Mesenchymal stem cell (in vitro differentiated cells and primary cell): ENCODE results near the gene OR14C36.

Source experiments
- DNase-seq: peaks from one replicate; pipeline ENCODE4 v3.0.0-alpha.2; 2013
- H2AFZ ChIP-seq: one replicate; pipeline ENCODE4 v1.6.1; 2013; ENCODE audit warnings: low read depth, mild to moderate bottlenecking, control low read depth, inconsistent platforms, low read length, moderate library complexity
- H2AK5ac ChIP-seq: 2 replicates; pipeline ENCODE4 v1.6.1; 2013; ENCODE audit warnings: low read length, moderate library complexity, mild to moderate bottlenecking, inconsistent platforms; ENCODE audit not compliant: severe bottlenecking
- H2BK120ac ChIP-seq: one replicate; pipeline ENCODE4 v1.6.1; 2013; ENCODE audit warnings: low read depth, mild to moderate bottlenecking, inconsistent platforms, low read length, moderate library complexity
- H2BK12ac ChIP-seq, 2 experiments: one replicate each; pipeline ENCODE4 v1.6.1; 2013; ENCODE audit warnings: inconsistent platforms in 2 of 2, low read length in 2 of 2, mild to moderate bottlenecking in 2 of 2, moderate library complexity in 2 of 2, control low read depth in 1 of 2
- H2BK15ac ChIP-seq: one replicate; pipeline ENCODE4 v1.6.1; 2013; ENCODE audit warnings: mild to moderate bottlenecking, low read depth, inconsistent platforms; ENCODE audit not compliant: poor library complexity, severe bottlenecking
- H2BK5ac ChIP-seq: 2 replicates; pipeline ENCODE4 v1.6.1; 2013; ENCODE audit warnings: low read depth, mild to moderate bottlenecking, low read length, control low read depth, inconsistent platforms; ENCODE audit not compliant: poor library complexity, severe bottlenecking
- H3K14ac ChIP-seq, 2 experiments: one replicate each; pipeline ENCODE4 v1.6.1; 2013; ENCODE audit warnings: inconsistent platforms in 2 of 2, low read length in 2 of 2, control low read depth in 1 of 2, mild to moderate bottlenecking in 1 of 2, moderate library complexity in 1 of 2
- H3K18ac ChIP-seq, 2 experiments: one replicate each; pipeline ENCODE4 v1.6.1; 2013; ENCODE audit warnings: inconsistent platforms in 2 of 2, low read length in 2 of 2, control low read depth in 1 of 2, low read depth in 1 of 2, mild to moderate bottlenecking in 1 of 2
- H3K23ac ChIP-seq, 2 experiments: one replicate each; pipeline ENCODE4 v1.6.1; 2013; ENCODE audit warnings: inconsistent platforms in 2 of 2, low read length in 2 of 2, mild to moderate bottlenecking in 2 of 2, moderate library complexity in 2 of 2, control low read depth in 1 of 2
- H3K27ac ChIP-seq: 2 replicates; pipeline ENCODE4 v1.5.1; 2013; ENCODE audit warnings: mild to moderate bottlenecking, moderate library complexity, low read length, control low read depth, inconsistent platforms; ENCODE audit not compliant: poor library complexity, severe bottlenecking
- H3K27me3 ChIP-seq, 2 experiments: 2 replicates each; pipeline versions ENCODE4 v1.6.1 to v1.7.0; 2013; ENCODE audit warnings: low read length in 2 of 2, mild to moderate bottlenecking in 2 of 2, moderate library complexity in 2 of 2, control low read depth in 1 of 2, inconsistent platforms in 1 of 2; ENCODE audit not compliant: control insufficient read depth in 1 of 2, insufficient read depth in 1 of 2
- H3K36me3 ChIP-seq, 2 experiments: 2 replicates each; pipeline versions ENCODE4 v1.6.1 to v1.7.0; 2013; ENCODE audit warnings: low read length in 2 of 2, control low read depth in 1 of 2, inconsistent platforms in 1 of 2, low read depth in 1 of 2, mild to moderate bottlenecking in 1 of 2; ENCODE audit not compliant: insufficient read depth in 2 of 2, control insufficient read depth in 1 of 2
- H3K4ac ChIP-seq, 2 experiments: one replicate each; pipeline ENCODE4 v1.6.1; 2013; ENCODE audit warnings: inconsistent platforms in 2 of 2, low read length in 2 of 2, mild to moderate bottlenecking in 2 of 2, moderate library complexity in 2 of 2, control low read depth in 1 of 2, low read depth in 1 of 2
- H3K4me1 ChIP-seq: 2 replicates; pipeline ENCODE4 v1.6.1; 2013; ENCODE audit warnings: low read depth, low read length, control low read depth; ENCODE audit not compliant: control insufficient read depth, insufficient read depth
- H3K4me2 ChIP-seq: 2 replicates; pipeline ENCODE4 v1.6.1; 2013; ENCODE audit warnings: low read length, mild to moderate bottlenecking, inconsistent platforms; ENCODE audit not compliant: poor library complexity, severe bottlenecking
- H3K4me3 ChIP-seq, 2 experiments: 2 replicates each; pipeline versions ENCODE4 v1.5.1 to v1.7.0; 2013; ENCODE audit warnings: low read length in 2 of 2, mild to moderate bottlenecking in 2 of 2, control low read depth in 1 of 2, low read depth in 1 of 2; ENCODE audit not compliant: insufficient read depth in 1 of 2
- H3K79me1 ChIP-seq: replicated peaks from 2 replicates; pipeline ENCODE4 v1.6.1; 2013; ENCODE audit warnings: mild to moderate bottlenecking, control low read depth, low read length, inconsistent platforms; ENCODE audit not compliant: poor library complexity, severe bottlenecking
- H3K9ac ChIP-seq: 2 replicates; pipeline ENCODE4 v1.7.0; 2013; ENCODE audit warnings: mild to moderate bottlenecking, low read length, moderate library complexity
- H3K9me3 ChIP-seq: 2 replicates; pipeline ENCODE4 v1.7.0; 2013; ENCODE audit warnings: mild to moderate bottlenecking, low read length; ENCODE audit not compliant: control insufficient read depth
- H4K8ac ChIP-seq: one replicate; pipeline ENCODE4 v1.6.1; 2013; ENCODE audit warnings: inconsistent platforms, mild to moderate bottlenecking, low read length, moderate library complexity
- H4K91ac ChIP-seq: one replicate; pipeline ENCODE4 v1.6.1; 2013; ENCODE audit warnings: mild to moderate bottlenecking, low read length, inconsistent platforms
- WGBS: methylation state at CpG from one replicate; pipeline ENCODE4 v1.1.7; 2013; ENCODE audit warnings: mixed read lengths; 5-methylcytosine and 5-hydroxymethylcytosine counted together

OR14C36 gene

GRCh38 chr1:248373761-248374160 lies 25.2 kb downstream of the OR14C36 start:
- H3K14ac ChIP-seq, result no peak overlapping the region
- H3K23ac ChIP-seq, result no peak overlapping the region
- no peak overlapping the region for H3K4me2 ChIP-seq
- H2BK120ac ChIP-seq, result no peak overlapping the region
- H2BK15ac ChIP-seq, result no peak overlapping the region
- 58% methylated on average over 4 of the region's 4 CpGs for whole genome bisulfite sequencing
- no peak overlapping the region for H3K4me3 ChIP-seq
- H3K4me1 ChIP-seq, result no peaks in the 10 kb centered on the region
- peaks cover 21% of the 10 kb centered on the region for H3K9me3 ChIP-seq
- DNase-seq, result no peak
- no peak overlapping the region for H3K4ac ChIP-seq
- no peak overlapping the region for H2AFZ ChIP-seq
- H2BK12ac ChIP-seq, result no peak overlapping the region
- H3K18ac ChIP-seq, result no peak overlapping the region
- no peak overlapping the region for H3K27ac ChIP-seq
- no peak overlapping the region for H4K91ac ChIP-seq
- H2BK5ac ChIP-seq, result no peak overlapping the region
- no peak overlapping the region for H3K9ac ChIP-seq
- H4K8ac ChIP-seq, result no peak overlapping the region
- no peaks in the 10 kb centered on the region for H3K27me3 ChIP-seq
- H2AK5ac ChIP-seq, result no peak overlapping the region
- H3K36me3 ChIP-seq, result no peaks in the 10 kb centered on the region
- H3K79me1 ChIP-seq, result no peaks in the 10 kb centered on the region

GRCh38 chr1:248375446-248375845 lies 26.9 kb downstream of the OR14C36 start, which contains the start of gene OR2T6:
Gene OR2T6 (plus strand): TSS chr1:248375746. CDS start chr1:248387609, 11,863 bp downstream.
- H3K4me3 ChIP-seq, result no peak within 1 kb of the TSS
- H4K8ac ChIP-seq, result no peak within 1 kb of the TSS
- H3K4me2 ChIP-seq, result no peak within 1 kb of the TSS
- H3K23ac ChIP-seq, result no peak within 1 kb of the TSS
- H2BK12ac ChIP-seq, result no peak within 1 kb of the TSS
- H3K4ac ChIP-seq, result no peak within 1 kb of the TSS
- H3K27me3 ChIP-seq, result no peaks in the 10 kb centered on the region
- no peak within 1 kb of the TSS for H3K27ac ChIP-seq
- DNase-seq, result no peak
- no peak within 1 kb of the TSS for H3K9ac ChIP-seq
- no peaks in the 10 kb centered on the region for H3K79me1 ChIP-seq
- H2BK5ac ChIP-seq, result no peak within 1 kb of the TSS
- H3K36me3 ChIP-seq, result no peaks in the 10 kb centered on the region
- no peak within 1 kb of the TSS for H3K14ac ChIP-seq
- H2AFZ ChIP-seq, result no peak within 1 kb of the TSS
- no peak within 1 kb of the TSS for H2AK5ac ChIP-seq
- no peak within 1 kb of the TSS for H2BK120ac ChIP-seq
- H3K18ac ChIP-seq, result no peak within 1 kb of the TSS
- no peaks in the 10 kb centered on the region for H3K4me1 ChIP-seq
- no peak within 1 kb of the TSS for H4K91ac ChIP-seq
- H2BK15ac ChIP-seq, result no peak within 1 kb of the TSS
- peaks cover 17% of the 10 kb centered on the region for H3K9me3 ChIP-seq

- no peak overlapping the region for H2BK15ac ChIP-seq
- no peaks in the 10 kb centered on the region for H3K36me3 ChIP-seq
- H3K9me3 ChIP-seq, result peaks cover 13% of the 10 kb centered on the region
- no peak overlapping the region for H2AK5ac ChIP-seq
- H3K18ac ChIP-seq, result no peak overlapping the region
- no peaks in the 10 kb centered on the region for H3K79me1 ChIP-seq
- no peak overlapping the region for H3K14ac ChIP-seq
- H3K4me3 ChIP-seq, result no peak overlapping the region
- no peak overlapping the region for H2BK120ac ChIP-seq
- H3K27me3 ChIP-seq, result no peaks in the 10 kb centered on the region
- no peak overlapping the region for H4K8ac ChIP-seq
- H3K27ac ChIP-seq, result no peak overlapping the region
- H3K9ac ChIP-seq, result no peak overlapping the region
- no peak overlapping the region for H2BK12ac ChIP-seq
- no peak overlapping the region for H4K91ac ChIP-seq
- H3K23ac ChIP-seq, result no peak overlapping the region
- 52% methylated on average over 2 of the region's 3 CpGs for WGBS
- no peak overlapping the region for H2BK5ac ChIP-seq
- no peak overlapping the region for H2AFZ ChIP-seq
- DNase-seq, result no peak
- H3K4ac ChIP-seq, result no peak overlapping the region
- H3K4me1 ChIP-seq, result no peaks in the 10 kb centered on the region
- H3K4me2 ChIP-seq, result no peak overlapping the region
These were observed 28.3 kb downstream of the OR14C36 start for GRCh38 chr1:248376916-248377315.

GRCh38 chr1:248380854-248381253 lies 32.3 kb downstream of the OR14C36 start:
- Histone ChIP-seq H3K27me3 (no peaks in the 10 kb centered on the region), H3K4me3 (no peak overlapping the region), H3K4ac (no peak overlapping the region), H2BK5ac (no peak overlapping the region), H3K36me3 (no peaks in the 10 kb centered on the region), H2AK5ac (no peak overlapping the region), H3K4me2 (no peak overlapping the region), H3K4me1 (no peaks in the 10 kb centered on the region), H4K8ac (no peak overlapping the region), H2BK12ac (no peak overlapping the region), H3K27ac (no peak overlapping the region), H2BK120ac (no peak overlapping the region), H2AFZ (no peak overlapping the region), H3K23ac (no peak overlapping the region), H2BK15ac (no peak overlapping the region), H4K91ac (no peak overlapping the region), H3K9me3 (peaks cover 18% of the 10 kb centered on the region), H3K79me1 (no peaks in the 10 kb centered on the region), H3K14ac (no peak overlapping the region), H3K18ac (no peak overlapping the region), H3K9ac (no peak overlapping the region)
- DNase-seq, result no peak
- 75% methylated on average over 2 of the region's 3 CpGs for WGBS
